Measurements from ENCODE around the gene DOCK11.

Gene DOCK11

GRCh38 chrX:118565853-118566252, 70.2 kb downstream of the DOCK11 start:
- no peaks in the 10 kb centered on the region for H3K9me3 ChIP-seq (ENCODE audit: control insufficient read depth, low read length)
- no peaks in the 10 kb centered on the region for H3K27me3 ChIP-seq (ENCODE audit: control insufficient read depth, insufficient read depth, low read length)

GRCh38 chrX:118566359-118566758, 70.7 kb downstream of the DOCK11 start:
- Histone ChIP-seq H3K36me3 (ENCODE audit: control insufficient read depth, insufficient read depth, low read length) (no peaks in the 10 kb centered on the region), H3K79me2 (no peaks in the 10 kb centered on the region), H3K4me1 (no peaks in the 10 kb centered on the region), H3K9me3 (ENCODE audit: control insufficient read depth, low read length) (no peaks in the 10 kb centered on the region), H3K9ac (no peak overlapping the region), H2AFZ (no peak overlapping the region), H3K4me3 (ENCODE audit: low read depth, low read length) (no peak overlapping the region), H3K27ac (no peak overlapping the region), H3K4me2 (ENCODE audit: low read length) (no peak overlapping the region), H3K27me3 (ENCODE audit: control insufficient read depth, insufficient read depth, low read length) (no peaks in the 10 kb centered on the region)
- TF ChIP-seq CTCF (IDR thresholded peaks at IDR 0.05): no peak

More at GRCh38 chrX:118565853-118566252, 70.2 kb downstream of the DOCK11 start:
- Histone ChIP-seq H3K4me3 (ENCODE audit: low read depth, low read length) (no peak overlapping the region), H3K4me1 (no peaks in the 10 kb centered on the region), H3K36me3 (ENCODE audit: control insufficient read depth, insufficient read depth, low read length) (no peaks in the 10 kb centered on the region), H3K9ac (no peak overlapping the region), H3K27ac (no peak overlapping the region), H2AFZ (no peak overlapping the region), H3K4me2 (ENCODE audit: low read length) (no peak overlapping the region), H3K79me2 (no peaks in the 10 kb centered on the region)
- TF ChIP-seq CTCF (IDR thresholded peaks at IDR 0.05): no peak

- Histone ChIP-seq H3K4me3 (ENCODE audit: low read depth, low read length) (no peak overlapping the region), H3K4me2 (ENCODE audit: low read length) (no peak overlapping the region), H3K27me3 (ENCODE audit: control insufficient read depth, insufficient read depth, low read length) (no peaks in the 10 kb centered on the region), H3K79me2 (no peaks in the 10 kb centered on the region), H3K9me3 (ENCODE audit: control insufficient read depth, low read length) (no peaks in the 10 kb centered on the region), H3K27ac (no peak overlapping the region), H2AFZ (no peak overlapping the region), H3K4me1 (no peaks in the 10 kb centered on the region), H3K9ac (no peak overlapping the region), H3K36me3 (ENCODE audit: control insufficient read depth, insufficient read depth, low read length) (no peaks in the 10 kb centered on the region)
- no peak for TF ChIP-seq CTCF (IDR thresholded peaks at IDR 0.05)
Measured at GRCh38 chrX:118569676-118570075, 74.1 kb downstream of the DOCK11 start.

- no peaks in the 10 kb centered on the region for H3K36me3 ChIP-seq (ENCODE audit: control insufficient read depth, insufficient read depth, low read length)
- no peak for TF ChIP-seq CTCF (IDR thresholded peaks at IDR 0.05)
- H2AFZ ChIP-seq: no peak overlapping the region
- H3K27me3 ChIP-seq (ENCODE audit: control insufficient read depth, insufficient read depth, low read length): no peaks in the 10 kb centered on the region
- H3K79me2 ChIP-seq: no peaks in the 10 kb centered on the region
- no peak overlapping the region for H3K9ac ChIP-seq
- no peaks in the 10 kb centered on the region for H3K4me1 ChIP-seq
- no peak overlapping the region for H3K27ac ChIP-seq
- no peak overlapping the region for H3K4me3 ChIP-seq (ENCODE audit: low read depth, low read length)
- no peaks in the 10 kb centered on the region for H3K9me3 ChIP-seq (ENCODE audit: control insufficient read depth, low read length)
- no peak overlapping the region for H3K4me2 ChIP-seq (ENCODE audit: low read length)
Measured at GRCh38 chrX:118570209-118570608, 74.6 kb downstream of the DOCK11 start.

- no peaks in the 10 kb centered on the region for H3K27me3 ChIP-seq (ENCODE audit: control insufficient read depth, insufficient read depth, low read length)
- H3K4me1 ChIP-seq: no peaks in the 10 kb centered on the region
- no peak overlapping the region for H2AFZ ChIP-seq
- H3K4me3 ChIP-seq (ENCODE audit: low read depth, low read length): no peak overlapping the region
- H3K9me3 ChIP-seq (ENCODE audit: control insufficient read depth, low read length): no peaks in the 10 kb centered on the region
- H3K79me2 ChIP-seq: no peaks in the 10 kb centered on the region
- no peaks in the 10 kb centered on the region for H3K36me3 ChIP-seq (ENCODE audit: control insufficient read depth, insufficient read depth, low read length)
- H3K27ac ChIP-seq: no peak overlapping the region
- TF ChIP-seq CTCF (IDR thresholded peaks at IDR 0.05): no peak
- no peak overlapping the region for H3K4me2 ChIP-seq (ENCODE audit: low read length)
- no peak overlapping the region for H3K9ac ChIP-seq
Measured at GRCh38 chrX:118571836-118572235, 76.2 kb downstream of the DOCK11 start.

Measured in parathyroid adenoma (tissue), 2 donors.